Stimulated activated CD8-positive, alpha-beta memory T cell treated with anti-CD3 and anti-CD28 coated beads, Interleukin-7, amount 100 ng/mL, for 48 hours (primary cell): ENCODE results near the gene PROK2.

ENCODE experiments used
- DNase-seq, 2 donors: peaks; one replicate each; pipeline ENCODE4 v3.0.0-alpha.2; 2020; ENCODE audit warnings: low read depth in 1 of 2; ENCODE audit errors: extremely low read depth in 1 of 2

PROK2 gene

DNA sequence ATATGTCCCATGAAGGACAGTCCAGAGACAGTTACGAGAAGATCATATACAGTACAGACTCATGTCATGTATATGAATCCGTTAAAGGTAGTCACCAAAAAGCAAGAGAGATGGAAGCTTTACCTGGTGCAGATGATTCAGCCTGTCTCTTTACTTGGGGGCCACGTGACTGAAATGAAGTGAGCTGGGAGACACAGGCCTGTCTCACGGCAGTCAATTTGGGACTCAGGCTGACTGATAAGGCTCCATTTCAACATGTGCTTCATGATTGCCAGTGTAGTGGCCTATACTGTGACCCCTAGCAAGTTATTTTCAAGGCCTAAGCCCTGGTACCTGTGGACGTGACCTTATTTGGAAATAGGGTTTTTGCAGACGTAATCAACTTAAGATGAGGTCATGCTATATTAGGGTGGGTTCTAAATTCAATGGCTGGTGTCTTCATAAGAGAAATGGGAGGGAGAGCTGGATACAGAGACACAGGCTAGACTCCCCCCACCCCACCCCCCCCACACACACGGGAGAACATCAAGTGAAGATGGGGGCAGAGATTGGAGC is 3.0 kb upstream of the PROK2 start:
- no peak for DNase-seq

- DNase-seq = no peak
These were observed 1.6 kb upstream of the PROK2 start for GRCh38 chr3:71786551-71786950.

GRCh38 chr3:71786217-71786549 is 1.2 kb upstream of the PROK2 start:
- no peak for DNase-seq

- no peak for DNase-seq
These were observed 726 bp upstream of the PROK2 start for GRCh38 chr3:71785532-71786216.

- no peak for DNase-seq
These were observed 591 bp downstream of the PROK2 start for GRCh38 chr3:71784201-71784913.

GRCh38 chr3:71783152-71783551 is 1.8 kb downstream of the PROK2 start:
- DNase-seq = no peak

DNA sequence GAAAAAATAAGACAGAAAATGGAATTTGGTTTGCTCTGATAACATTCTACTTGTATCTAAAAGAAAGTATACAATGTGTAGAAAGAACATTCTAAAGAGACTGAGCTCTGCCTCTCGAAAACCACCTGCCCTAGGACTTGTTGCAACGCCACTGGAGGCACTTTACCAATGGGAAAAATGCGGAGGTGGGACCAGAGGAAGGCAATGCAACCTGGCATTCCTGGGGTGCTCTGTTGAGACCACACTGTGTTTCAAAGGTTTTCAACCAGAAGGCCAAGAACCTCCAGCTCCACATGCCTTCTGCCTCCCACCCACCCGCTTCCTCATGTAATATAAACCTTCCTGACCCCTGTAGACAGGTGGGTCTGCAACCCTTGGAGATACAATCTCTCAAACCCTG is 4.5 kb downstream of the PROK2 start:
- no peak for DNase-seq

DNA sequence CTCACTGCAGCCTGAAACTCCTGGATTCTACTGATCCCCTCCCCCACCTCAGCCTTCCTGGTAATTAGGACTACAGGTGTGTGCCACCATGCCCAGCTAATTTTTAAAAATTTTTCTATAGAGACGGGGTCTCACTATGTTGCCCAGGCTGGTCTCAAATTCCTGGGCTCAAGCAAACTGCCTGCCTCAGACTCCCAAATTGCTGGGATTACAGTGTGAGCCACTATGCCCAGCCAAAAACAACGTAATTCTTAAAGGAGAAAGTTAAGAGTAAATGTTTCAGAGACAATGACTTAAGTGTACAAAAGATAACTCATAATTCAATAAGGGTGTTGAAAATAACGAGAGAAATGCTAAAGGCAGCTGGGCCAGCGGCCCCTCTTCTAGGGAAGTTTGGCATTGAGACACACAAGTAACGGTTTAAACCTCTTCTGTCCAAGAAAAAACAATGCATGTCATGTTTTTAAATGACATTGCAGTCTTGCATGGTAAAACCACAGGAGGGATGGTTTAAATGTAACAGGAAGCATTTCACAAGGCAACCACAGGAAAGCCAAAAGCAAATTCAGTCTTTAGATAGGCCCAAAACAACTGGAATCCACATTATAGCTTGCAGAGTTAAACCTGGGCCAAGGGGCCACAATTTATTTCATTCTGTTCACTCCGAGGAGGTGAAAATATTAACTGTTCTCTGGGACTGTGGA is 5.1 kb downstream of the PROK2 start:
- DNase-seq = no peak

- DNase-seq = no peak
These were observed 6.6 kb downstream of the PROK2 start for GRCh38 chr3:71778353-71778752.

GRCh38 chr3:71776538-71776937 is 8.4 kb downstream of the PROK2 start:
- DNase-seq = no peak

GRCh38 chr3:71771884-71772283 is 13.1 kb downstream of the PROK2 start:
- DNase-seq = no peak

DNA sequence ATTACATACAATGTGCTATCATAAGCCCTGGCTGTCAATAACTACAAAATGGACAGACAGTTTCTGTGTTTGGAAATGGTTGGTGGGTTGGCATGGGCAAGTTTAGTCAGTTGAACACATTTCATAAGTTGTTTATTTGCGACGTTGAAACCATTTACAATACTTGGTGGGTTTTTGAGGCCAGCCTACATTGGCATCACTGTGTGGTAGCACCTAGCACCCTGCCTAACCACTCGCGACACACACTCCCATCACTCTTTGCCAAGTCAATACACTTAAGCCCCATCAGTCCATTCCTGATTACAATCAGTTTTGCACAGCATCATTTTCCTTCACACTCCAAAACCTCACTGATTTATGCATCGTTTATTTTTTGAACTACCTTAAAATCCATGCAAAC is 13.8 kb downstream of the PROK2 start:
- DNase-seq = no peak

GRCh38 chr3:71763426-71763825 is 21.5 kb downstream of the PROK2 start:
- no peak for DNase-seq

GRCh38 chr3:71760140-71760539 is 24.8 kb downstream of the PROK2 start:
- no peak for DNase-seq

DNA sequence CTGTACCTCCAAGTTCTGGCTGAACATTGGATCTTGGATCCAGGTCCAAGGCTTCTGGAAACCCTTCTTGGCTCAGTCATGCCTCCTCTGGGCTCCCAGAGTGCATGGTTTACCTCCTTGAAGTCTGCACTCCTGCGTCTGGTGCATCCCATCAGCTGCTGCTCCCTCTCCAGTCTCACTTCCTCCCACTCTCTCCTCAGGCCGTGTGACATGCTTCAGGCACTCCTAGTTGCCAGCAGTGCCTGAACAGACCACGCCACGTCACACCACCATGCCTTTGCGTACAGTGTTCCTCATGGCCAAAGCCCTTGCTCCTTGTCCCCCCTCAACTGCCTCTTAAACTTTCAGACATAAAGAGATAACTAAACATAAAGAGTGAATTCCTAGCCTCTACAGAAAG is 25.5 kb downstream of the PROK2 start:
- DNase-seq = no peak

- no peak for DNase-seq
These were observed 26.9 kb downstream of the PROK2 start for GRCh38 chr3:71758091-71758490.

GRCh38 chr3:71754610-71755253 is 30.2 kb downstream of the PROK2 start:
- DNase-seq = no peak

- DNase-seq = no peak
These were observed 31.0 kb downstream of the PROK2 start, which contains the start of gene GPR27 for GRCh38 chr3:71753701-71754609. Gene GPR27 (plus strand): TSS chr3:71753855. CDS start chr3:71754050, 195 bp downstream.

DNA sequence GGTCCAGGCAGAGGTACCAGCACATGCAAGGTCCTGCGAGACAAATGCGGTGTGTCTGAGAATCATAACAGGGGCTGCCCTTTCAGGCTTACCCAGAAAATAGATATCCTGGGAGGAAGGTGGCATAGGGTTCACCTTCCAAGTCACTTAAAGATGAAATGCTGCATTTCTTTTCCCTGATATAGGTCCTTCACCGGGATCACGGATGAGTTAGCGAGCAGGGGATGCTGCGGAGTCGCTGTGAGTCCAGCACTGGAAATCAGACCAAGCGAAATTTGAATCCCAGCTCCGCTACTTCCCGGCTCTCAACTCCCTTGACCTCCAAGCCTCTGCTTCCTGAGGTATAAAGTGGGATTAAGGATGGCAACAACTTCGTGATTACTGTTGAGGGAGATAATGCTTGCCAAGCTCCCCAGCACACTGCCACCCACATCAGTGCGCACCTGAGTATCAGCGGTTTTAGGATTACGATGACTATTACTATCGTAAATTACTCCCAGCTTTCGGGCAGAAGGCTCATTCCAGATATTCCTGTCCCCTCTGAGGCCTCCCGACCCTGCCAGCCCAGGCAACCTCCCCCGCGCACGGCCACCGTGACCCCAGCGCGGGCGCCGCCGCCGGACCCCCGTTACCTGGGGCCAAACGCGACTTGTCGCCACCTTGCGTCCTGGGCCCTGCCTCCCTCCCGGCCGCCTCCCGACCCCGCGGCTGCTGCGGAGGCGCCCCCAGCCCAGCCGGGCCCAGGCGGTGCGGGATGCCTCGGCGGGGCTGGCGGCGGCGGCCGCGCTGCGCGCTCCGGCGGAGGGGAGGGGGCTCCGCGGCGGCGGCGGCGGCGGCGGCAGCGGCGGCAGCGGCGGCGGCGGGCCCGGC is 31.9 kb downstream of the PROK2 start:
- no peak for DNase-seq
